ENCODE measurements around the gene TCL1A. TPM values are rescaled to one million over a fixed set of nuclear protein-coding genes. Genes with fewer than 3 reads are reported as not detected.

Gene TCL1A
- total RNA-seq, 1 donor from 2014 or later, result not detected

DNA sequence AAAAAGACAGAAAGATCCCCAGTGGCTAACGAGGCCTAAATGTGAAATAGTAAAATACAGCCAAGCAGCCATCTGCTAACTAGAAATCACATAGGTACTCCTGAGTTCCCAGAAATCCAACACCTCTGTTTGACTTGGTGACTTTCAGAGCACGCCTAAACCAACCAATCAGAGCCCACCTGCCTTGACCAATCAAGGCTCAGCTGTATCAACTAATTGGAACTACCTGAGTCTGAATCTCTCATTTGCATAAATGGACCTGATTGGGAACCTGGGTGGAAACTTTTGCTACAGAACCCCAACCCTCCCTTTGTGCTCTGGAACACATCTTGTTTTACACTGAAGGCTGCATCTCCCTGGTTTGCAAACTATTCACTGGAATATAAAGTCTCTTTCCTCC, 32.8 kb downstream of the TCL1A start:
- no peak overlapping the region for H2AFZ ChIP-seq (ENCODE audit: low read depth, low read length)
- Mint-ChIP-seq H3K36me3 (ENCODE audit: low read depth, unreplicated experiment) (no peaks in the 10 kb centered on the region), H3K4me3 (ENCODE audit: unreplicated experiment) (no peak overlapping the region), H3K27me3 (ENCODE audit: low read depth, unreplicated experiment) (peaks cover 18% of the 10 kb centered on the region), H3K27ac (ENCODE audit: unreplicated experiment) (no peak overlapping the region), H3K4me1 (ENCODE audit: low read depth, unreplicated experiment) (peaks cover 4% of the 10 kb centered on the region), H3K9me3 (ENCODE audit: unreplicated experiment) (peaks cover 5% of the 10 kb centered on the region)
- no peak overlapping the region for H3K4me3 ChIP-seq (ENCODE audit: insufficient read depth, low read depth, low read length)
- H3K27ac ChIP-seq (ENCODE audit: low read depth, low read length), result no peak overlapping the region
- H3K36me3 ChIP-seq (ENCODE audit: insufficient read depth, low read length), result no peaks in the 10 kb centered on the region
- H3K79me2 ChIP-seq (ENCODE audit: insufficient read depth, low read length), result no peaks in the 10 kb centered on the region
- no peak for DNase-seq (ENCODE audit: low read depth)
- H3K4me1 ChIP-seq (ENCODE audit: insufficient read depth, low read length), result no peaks in the 10 kb centered on the region
- no peak overlapping the region for H3K9ac ChIP-seq (ENCODE audit: low read length)
- no peak for FAIRE-seq
- TF ChIP-seq, protein P1, sequence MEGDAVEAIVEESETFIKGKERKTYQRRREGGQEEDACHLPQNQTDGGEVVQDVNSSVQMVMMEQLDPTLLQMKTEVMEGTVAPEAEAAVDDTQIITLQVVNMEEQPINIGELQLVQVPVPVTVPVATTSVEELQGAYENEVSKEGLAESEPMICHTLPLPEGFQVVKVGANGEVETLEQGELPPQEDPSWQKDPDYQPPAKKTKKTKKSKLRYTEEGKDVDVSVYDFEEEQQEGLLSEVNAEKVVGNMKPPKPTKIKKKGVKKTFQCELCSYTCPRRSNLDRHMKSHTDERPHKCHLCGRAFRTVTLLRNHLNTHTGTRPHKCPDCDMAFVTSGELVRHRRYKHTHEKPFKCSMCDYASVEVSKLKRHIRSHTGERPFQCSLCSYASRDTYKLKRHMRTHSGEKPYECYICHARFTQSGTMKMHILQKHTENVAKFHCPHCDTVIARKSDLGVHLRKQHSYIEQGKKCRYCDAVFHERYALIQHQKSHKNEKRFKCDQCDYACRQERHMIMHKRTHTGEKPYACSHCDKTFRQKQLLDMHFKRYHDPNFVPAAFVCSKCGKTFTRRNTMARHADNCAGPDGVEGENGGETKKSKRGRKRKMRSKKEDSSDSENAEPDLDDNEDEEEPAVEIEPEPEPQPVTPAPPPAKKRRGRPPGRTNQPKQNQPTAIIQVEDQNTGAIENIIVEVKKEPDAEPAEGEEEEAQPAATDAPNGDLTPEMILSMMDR (IDR thresholded peaks at IDR 0.05; ENCODE audit: insufficient read depth, low read depth, low read length), result no peak
- TF ChIP-seq EZH2 (IDR thresholded peaks at IDR 0.05; ENCODE audit: insufficient read depth, low read length), result no peak
- no peak overlapping the region for H3K4me2 ChIP-seq (ENCODE audit: low read length)
- H3K27me3 ChIP-seq (ENCODE audit: insufficient read depth, low read length), result no peaks in the 10 kb centered on the region
- H4K20me1 ChIP-seq (ENCODE audit: insufficient read depth, low read length), result no peaks in the 10 kb centered on the region
- no peaks in the 10 kb centered on the region for H3K9me3 ChIP-seq (ENCODE audit: insufficient read depth, low read depth, low read length)

- Histone ChIP-seq H3K36me3 (ENCODE audit: insufficient read depth, low read length) (no peaks in the 10 kb centered on the region), H3K79me2 (ENCODE audit: insufficient read depth, low read length) (no peaks in the 10 kb centered on the region), H3K4me2 (ENCODE audit: low read length) (no peak overlapping the region), H3K27ac (ENCODE audit: low read depth, low read length) (no peak overlapping the region), H3K4me1 (ENCODE audit: insufficient read depth, low read length) (no peaks in the 10 kb centered on the region), H3K9me3 (ENCODE audit: insufficient read depth, low read depth, low read length) (no peaks in the 10 kb centered on the region), H3K27me3 (ENCODE audit: insufficient read depth, low read length) (no peaks in the 10 kb centered on the region), H3K9ac (ENCODE audit: low read length) (no peak overlapping the region), H4K20me1 (ENCODE audit: insufficient read depth, low read length) (no peaks in the 10 kb centered on the region), H2AFZ (ENCODE audit: low read depth, low read length) (no peak overlapping the region), H3K4me3 (ENCODE audit: insufficient read depth, low read depth, low read length) (no peak overlapping the region)
- Mint-ChIP-seq H3K4me3 (ENCODE audit: unreplicated experiment) (no peak overlapping the region), H3K9me3 (ENCODE audit: unreplicated experiment) (peaks cover 5% of the 10 kb centered on the region), H3K27ac (ENCODE audit: unreplicated experiment) (no peak overlapping the region), H3K36me3 (ENCODE audit: low read depth, unreplicated experiment) (no peaks in the 10 kb centered on the region), H3K4me1 (ENCODE audit: low read depth, unreplicated experiment) (peaks cover 4% of the 10 kb centered on the region), H3K27me3 (ENCODE audit: low read depth, unreplicated experiment) (peaks cover 12% of the 10 kb centered on the region)
- no peak for FAIRE-seq
- no peak for DNase-seq (ENCODE audit: low read depth)
- no peak for TF ChIP-seq EZH2 (IDR thresholded peaks at IDR 0.05; ENCODE audit: insufficient read depth, low read length)
These were observed 33.8 kb downstream of the TCL1A start for GRCh38 chr14:95679998-95680735.

GRCh38 chr14:95679148-95679815, 34.6 kb downstream of the TCL1A start:
- Mint-ChIP-seq H3K9me3 (ENCODE audit: unreplicated experiment) (peaks cover 5% of the 10 kb centered on the region), H3K4me1 (ENCODE audit: low read depth, unreplicated experiment) (peaks cover 4% of the 10 kb centered on the region), H3K36me3 (ENCODE audit: low read depth, unreplicated experiment) (no peaks in the 10 kb centered on the region), H3K4me3 (ENCODE audit: unreplicated experiment) (no peak overlapping the region), H3K27ac (ENCODE audit: unreplicated experiment) (no peak overlapping the region), H3K27me3 (ENCODE audit: low read depth, unreplicated experiment) (peaks cover 10% of the 10 kb centered on the region)
- H4K20me1 ChIP-seq (ENCODE audit: insufficient read depth, low read length), result no peaks in the 10 kb centered on the region
- no peak overlapping the region for H2AFZ ChIP-seq (ENCODE audit: low read depth, low read length)
- no peak for FAIRE-seq
- no peak for DNase-seq (ENCODE audit: low read depth)
- no peak overlapping the region for H3K4me2 ChIP-seq (ENCODE audit: low read length)
- no peak for TF ChIP-seq EZH2 (IDR thresholded peaks at IDR 0.05; ENCODE audit: insufficient read depth, low read length)
- TF ChIP-seq, protein P1 (IDR thresholded peaks at IDR 0.05; ENCODE audit: insufficient read depth, low read depth, low read length), result no peak
- H3K9ac ChIP-seq (ENCODE audit: low read length), result no peak overlapping the region
- H3K27ac ChIP-seq (ENCODE audit: low read depth, low read length), result no peak overlapping the region
- no peaks in the 10 kb centered on the region for H3K79me2 ChIP-seq (ENCODE audit: insufficient read depth, low read length)
- H3K4me3 ChIP-seq (ENCODE audit: insufficient read depth, low read depth, low read length), result no peak overlapping the region
- H3K4me1 ChIP-seq (ENCODE audit: insufficient read depth, low read length), result no peaks in the 10 kb centered on the region
- H3K27me3 ChIP-seq (ENCODE audit: insufficient read depth, low read length), result no peaks in the 10 kb centered on the region
- no peaks in the 10 kb centered on the region for H3K36me3 ChIP-seq (ENCODE audit: insufficient read depth, low read length)
- no peaks in the 10 kb centered on the region for H3K9me3 ChIP-seq (ENCODE audit: insufficient read depth, low read depth, low read length)

Measured in astrocyte (in vitro differentiated cells and primary cell).